GM21717 (cell line): ENCODE data around the gene PAOX.
"Not testable (repeated sequence)": the region's sequence is repeated elsewhere in the genome, so short reads cannot be mapped to it uniquely, and the experiment has no call there.

Experiments used
- ATAC-seq: cut with Tn5 transposase; IDR thresholded peaks from one replicate; pipeline ENCODE4 v1.9.1; 2021; ENCODE audit warnings: mild to moderate bottlenecking, moderate library complexity; ENCODE audit not compliant: unreplicated experiment

PAOX gene

GRCh38 chr10:133431888-133432613 is 53.0 kb downstream of the PAOX start:
- not testable (repeated sequence) for ATAC-seq

- not testable (repeated sequence) for ATAC-seq
These were observed 53.7 kb downstream of the PAOX start for GRCh38 chr10:133432789-133433188.

GRCh38 chr10:133438711-133439273 is 59.7 kb downstream of the PAOX start:
- no peak for ATAC-seq

- ATAC-seq = no peak
These were observed 60.7 kb downstream of the PAOX start for GRCh38 chr10:133439517-133440461.

GRCh38 chr10:133440633-133441285 is 61.7 kb downstream of the PAOX start:
- ATAC-seq = no peak
